K562 (cell line): ENCODE data around the gene KRTAP2-3. TPM values are rescaled to one million over a fixed set of nuclear protein-coding genes. Genes with fewer than 3 reads are reported as not detected.
"Not testable (repeated sequence)": the region's sequence is repeated elsewhere in the genome, so short reads cannot be mapped to it uniquely, and the experiment has no call there.

Experiments used
- ATAC-seq: fragments of 200-7000 bp; cut with Tn5 transposase; 3 replicates; pipeline ENCODE4 v1.9.1; 2020; ENCODE audit warnings: moderate library complexity
- BruUV-seq: library from RNA; stranded (reverse); fragments of 400-500 nt; replicated peaks from 2 replicates; lab custom pipeline; 2021; lab: Mats Ljungman, UMichigan
- CTCF ChIA-PET: fragments of 300-600 bp; formaldehyde crosslinking; extraction: SDS; loops from one replicate; lab custom pipeline; 2021; ENCODE audit warnings: low intra/inter-chr PET ratio; lab: Yijun Ruan, JAX
- POLR2A ChIA-PET: fragments of 300-600, 350-650 bp; sonication (Branson Sonifier 250); formaldehyde crosslinking; extraction: SDS; loops from one replicate; lab custom pipeline; 2021; ENCODE audit warnings: antibody characterized with exemption, inconsistent platforms; lab: Yijun Ruan, JAX
- DNase-seq, 4 experiments: peaks; one replicate each; pipeline versions ENCODE4 v3.0.0 to v3.0.0-alpha.2; 2011 to 2018; ENCODE audit warnings: low spot score in 3 of 4, mixed read lengths in 3 of 4; ENCODE audit errors: extremely low read depth in 1 of 4
- FAIRE-seq: peaks from 2 replicates; lab custom pipeline; 2011; peaks lifted over from hg19 to GRCh38; lab: Jason Lieb, UNC
- H2AFZ ChIP-seq: 2 replicates; pipeline ENCODE4 v1.6.0; 2011; ENCODE audit warnings: low read depth, low read length, control low read depth, inconsistent platforms
- H3K27ac ChIP-seq: fragments of 200-600 bp; 3 replicates; pipeline ENCODE4 v1.8.0; 2011; ENCODE audit warnings: low read depth, mild to moderate bottlenecking, control low read depth, inconsistent platforms, low read length, moderate library complexity, mixed read lengths; ENCODE audit errors: extremely low read depth
- H3K27me3 ChIP-seq, 2 experiments: fragments of 300-600 bp in 1 of 2; 2 replicates in 1 of 2; 3 replicates in 1 of 2; pipeline versions ENCODE4 v1.6.0 to v1.8.0; 2011; ENCODE audit warnings: inconsistent platforms in 2 of 2, low read length in 2 of 2, mild to moderate bottlenecking in 1 of 2, mixed read lengths in 1 of 2, moderate library complexity in 1 of 2; ENCODE audit not compliant: control insufficient read depth in 2 of 2, insufficient read depth in 2 of 2
- H3K36me3 ChIP-seq: fragments of 300-600 bp; 3 replicates; pipeline ENCODE4 v1.8.0; 2011; ENCODE audit warnings: mild to moderate bottlenecking, low read length, inconsistent platforms; ENCODE audit not compliant: control insufficient read depth, insufficient read depth
- H3K4me1 ChIP-seq, 2 experiments: fragments of 200-600 bp in 1 of 2; replicated peaks in 1 of 2; 2 replicates in 1 of 2; 3 replicates in 1 of 2; pipeline versions ENCODE4 v1.5.1 to v1.8.0; 2011; ENCODE audit warnings: inconsistent platforms in 2 of 2, low read length in 2 of 2, mild to moderate bottlenecking in 1 of 2, mixed read lengths in 1 of 2, moderate library complexity in 1 of 2; ENCODE audit not compliant: control insufficient read depth in 2 of 2, insufficient read depth in 2 of 2
- H3K4me2 ChIP-seq: 2 replicates; pipeline ENCODE4 v1.6.1; 2011; ENCODE audit warnings: low read length, control low read depth, inconsistent platforms, mixed read lengths; ENCODE audit not compliant: insufficient read depth
- H3K4me3 ChIP-seq: fragments of 200-600 bp; sonication (generic), shearing (Covaris generic); 2 replicates; pipeline ENCODE4 v1.5.1; 2016; ENCODE audit warnings: control low read depth, inconsistent platforms
- H3K79me2 ChIP-seq: fragments of 200-600 bp; 3 replicates; pipeline ENCODE4 v1.8.0; 2011; ENCODE audit warnings: low read length, inconsistent platforms; ENCODE audit not compliant: control insufficient read depth, insufficient read depth
- H3K9ac ChIP-seq, 2 experiments: 2 replicates each; pipeline versions ENCODE4 v1.6.0 to v1.6.1; 2011; ENCODE audit warnings: low read depth in 2 of 2, low read length in 2 of 2, control low read depth in 1 of 2, inconsistent platforms in 1 of 2, mild to moderate bottlenecking in 1 of 2, mixed read lengths in 1 of 2; ENCODE audit not compliant: insufficient read depth in 1 of 2
- H3K9me1 ChIP-seq: one replicate; pipeline ENCODE4 v1.6.0; 2011; ENCODE audit warnings: inconsistent platforms, mild to moderate bottlenecking, low read length, moderate library complexity; ENCODE audit not compliant: control insufficient read depth, insufficient read depth
- H3K9me3 ChIP-seq: replicated peaks from 2 replicates; pipeline ENCODE4 v1.5.1; 2011; ENCODE audit warnings: low read depth, low read length, inconsistent platforms; ENCODE audit not compliant: control insufficient read depth, insufficient read depth
- H4K20me1 ChIP-seq: replicated peaks from 2 replicates; pipeline ENCODE4 v1.6.1; 2011; ENCODE audit warnings: low read length, inconsistent platforms, mixed read lengths; ENCODE audit not compliant: control insufficient read depth, insufficient read depth
- WGBS: fragments of 100-300 bp; shearing (Covaris generic); methylation state at CpG from one replicate; pipeline ENCODE4 v1.1.6; 2016; ENCODE audit warnings: low coverage, mixed read lengths; ENCODE audit not compliant: insufficient coverage; ENCODE audit errors: missing lambda C conversion rate; 5-methylcytosine and 5-hydroxymethylcytosine counted together
- in situ Hi-C: fragments of 300-500 bp; cut with MboI; formaldehyde crosslinking; loops from 4 replicates; pipeline ENCODE4 v1.15.0; 2018; ENCODE audit warnings: inconsistent platforms, mixed read lengths
- intact Hi-C: fragments of 100-400 bp; cut with micrococcal nuclease; formaldehyde crosslinking; loops from 2 replicates; pipeline ENCODE4 v1.14.2; 2022
- polyA plus RNA-seq, 8 experiments: library from polyadenylated mRNA; depleted of rRNA in 4 of 8; stranded (reverse) in 5 of 8; unstranded in 3 of 8; fragments of >200 nt; fragmentation: Nextera tagmentation in 2 of 8; fragmentation: Illumina TruSeq in 1 of 8; extraction: Ambion mirVana in 2 of 8; extraction: Trizol in 1 of 8; gene quantifications; 2 replicates each; pipeline versions ENCODE4 v1.2.1 to v1.2.3, GENCODE V29; 2011 to 2014; ENCODE audit warnings: inconsistent platforms in 1 of 8, missing spikeins in 1 of 8
- total RNA-seq, 7 experiments: library from RNA; depleted of rRNA in 6 of 7; stranded (reverse); fragments of >200 nt in 6 of 7; fragmentation: Illumina TruSeq in 2 of 7; extraction: Trizol in 2 of 7; gene quantifications; 2 replicates each; pipeline versions ENCODE4 v1.2.1 to v1.2.3, GENCODE V29; 2011 to 2021; ENCODE audit warnings: low replicate concordance in 1 of 7

KRTAP2-3 gene
- total and polyA plus RNA-seq, 9 of the 15 experiments (the other 6 are each of a cell fraction or from before 2014, with no cell fraction given): not detected

DNA sequence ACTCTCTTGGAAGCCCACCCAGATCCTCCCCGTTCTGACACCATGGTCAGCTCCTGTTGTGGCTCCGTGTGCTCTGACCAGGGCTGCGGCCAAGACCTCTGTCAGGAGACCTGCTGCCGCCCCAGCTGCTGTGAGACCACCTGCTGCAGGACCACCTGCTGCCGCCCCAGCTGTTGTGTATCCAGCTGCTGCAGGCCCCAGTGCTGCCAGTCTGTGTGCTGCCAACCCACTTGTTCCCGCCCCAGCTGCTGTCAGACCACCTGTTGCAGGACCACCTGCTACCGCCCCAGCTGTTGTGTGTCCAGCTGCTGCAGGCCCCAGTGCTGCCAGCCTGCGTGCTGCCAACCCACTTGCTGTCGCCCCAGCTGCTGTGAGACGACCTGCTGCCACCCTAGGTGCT is 45.4 kb upstream of the KRTAP2-3 start, which contains the start of gene KRTAP4-9:
Gene KRTAP4-9, plus strand, starts transcription at position 43 of the 400 bp plus-strand sequence. Its CDS starts 0 bp downstream, at position 43.
- in situ Hi-C loops, H3K4me3 ChIP-seq, H3K9me1 ChIP-seq, H3K4me1 ChIP-seq, H3K79me2 ChIP-seq, H3K36me3 ChIP-seq, H2AFZ ChIP-seq, H3K9ac ChIP-seq, CTCF ChIA-PET, H3K27me3 ChIP-seq, H3K9me3 ChIP-seq, DNase-seq, H3K4me2 ChIP-seq, FAIRE-seq, ATAC-seq, H3K27ac ChIP-seq, H4K20me1 ChIP-seq, intact Hi-C loops, BruUV-seq: not testable (repeated sequence)
- POLR2A ChIA-PET: interaction anchor here (0.6 kb wide), 1 partner anchor 38 kb away, joined by 3 read pairs; no protein-coding TSS in a partner anchor
- 0% methylated on average over 7 of the region's 10 CpGs for WGBS

DNA sequence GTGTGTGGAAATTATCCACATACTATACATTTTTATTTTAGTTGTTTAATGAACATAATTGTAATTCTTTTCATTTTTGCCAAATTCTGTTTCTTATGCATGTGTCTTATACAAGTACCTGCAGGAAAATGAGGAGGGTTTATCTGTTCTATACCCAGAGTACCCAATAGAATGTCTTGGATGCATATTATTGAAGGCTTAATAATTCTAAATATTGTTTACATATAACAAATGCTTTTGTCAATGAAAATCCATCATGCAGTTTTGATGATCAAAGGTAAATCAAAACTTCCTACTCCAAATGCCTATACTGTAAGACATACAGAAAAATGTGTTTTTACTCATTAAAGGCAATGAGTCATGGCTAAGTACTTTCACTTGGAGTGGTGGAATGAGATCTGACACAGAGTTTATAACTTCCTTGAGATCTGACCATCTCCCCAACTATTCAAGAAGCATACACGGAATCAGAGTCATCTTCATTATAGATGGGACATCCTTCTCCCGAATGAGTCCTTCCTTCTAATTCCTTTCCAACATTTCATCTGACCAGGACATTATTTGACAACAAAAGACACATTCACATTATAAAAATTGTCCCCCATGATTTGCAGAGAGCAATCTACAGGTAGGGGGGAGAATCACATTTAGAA is 44.6 kb upstream of the KRTAP2-3 start:
- H3K79me2 ChIP-seq, H3K4me2 ChIP-seq, CTCF ChIA-PET, H3K9me3 ChIP-seq, BruUV-seq, H3K27ac ChIP-seq, H3K9ac ChIP-seq, in situ Hi-C loops, H3K9me1 ChIP-seq, H2AFZ ChIP-seq, ATAC-seq, H3K27me3 ChIP-seq, H3K4me3 ChIP-seq, intact Hi-C loops, H3K4me1 ChIP-seq, DNase-seq, H4K20me1 ChIP-seq, H3K36me3 ChIP-seq: not testable (repeated sequence)
- peak; percentile 32 for FAIRE-seq
- 0% methylated on average over 2 of the region's 2 CpGs for WGBS
- POLR2A ChIA-PET: interaction anchor here (0.6 kb wide), 1 partner anchor 37 kb away, joined by 3 read pairs; no protein-coding TSS in a partner anchor
